Measurements from ENCODE around the gene COL15A1.

COL15A1 gene

GRCh38 chr9:99085949-99086948 lies 142.5 kb downstream of the COL15A1 start:
- no peak for TF ChIP-seq CTCF (IDR thresholded peaks at IDR 0.05; ENCODE audit: low read depth, low read length, missing control alignments)
- H3K4me3 ChIP-seq (ENCODE audit: low read depth, low read length) = no peak overlapping the region
- DNase-seq (ENCODE audit: low read depth) = no peak

- no peak overlapping the region for H3K4me3 ChIP-seq (ENCODE audit: low read depth, low read length)
- no peak for TF ChIP-seq CTCF (IDR thresholded peaks at IDR 0.05; ENCODE audit: low read depth, low read length, missing control alignments)
- DNase-seq (ENCODE audit: low read depth) = no peak
Measured at GRCh38 chr9:99087462-99087861, 143.8 kb downstream of the COL15A1 start.

GRCh38 chr9:99090336-99091130 lies 146.8 kb downstream of the COL15A1 start:
- H3K4me3 ChIP-seq (ENCODE audit: low read depth, low read length) = no peak overlapping the region
- no peak for TF ChIP-seq CTCF (IDR thresholded peaks at IDR 0.05; ENCODE audit: low read depth, low read length, missing control alignments)
- no peak for DNase-seq (ENCODE audit: low read depth)

- no peak for DNase-seq (ENCODE audit: low read depth)
- no peak overlapping the region for H3K4me3 ChIP-seq (ENCODE audit: low read depth, low read length)
- no peak for TF ChIP-seq CTCF (IDR thresholded peaks at IDR 0.05; ENCODE audit: low read depth, low read length, missing control alignments)
Measured at GRCh38 chr9:99092643-99093491, 149.2 kb downstream of the COL15A1 start.

GRCh38 chr9:99093492-99093791 lies 149.7 kb downstream of the COL15A1 start:
- no peak overlapping the region for H3K4me3 ChIP-seq (ENCODE audit: low read depth, low read length)
- TF ChIP-seq CTCF (IDR thresholded peaks at IDR 0.05; ENCODE audit: low read depth, low read length, missing control alignments) = no peak
- no peak for DNase-seq (ENCODE audit: low read depth)

- TF ChIP-seq CTCF (IDR thresholded peaks at IDR 0.05; ENCODE audit: low read depth, low read length, missing control alignments) = no peak
- H3K4me3 ChIP-seq (ENCODE audit: low read depth, low read length) = no peak overlapping the region
- no peak for DNase-seq (ENCODE audit: low read depth)
Measured at GRCh38 chr9:99095565-99095964, 151.9 kb downstream of the COL15A1 start.

All from GM12864 (cell line).